H9 (cell line): Measurements from ENCODE around the gene ALOX12. TPM values are rescaled to one million over a fixed set of nuclear protein-coding genes. Genes with fewer than 3 reads are reported as not detected.

Experiments used
- DNase-seq: peaks from one replicate; pipeline ENCODE4 v3.0.0-alpha.2; 2017
- H2AFZ ChIP-seq: one replicate; pipeline ENCODE4 v1.6.1; 2013; ENCODE audit warnings: mild to moderate bottlenecking, low read length, control low read depth, moderate library complexity
- H2AK5ac ChIP-seq: 2 replicates; pipeline ENCODE4 v1.6.1; 2013; ENCODE audit warnings: low read length, control low read depth, mixed read lengths; ENCODE audit not compliant: insufficient read length
- H2BK120ac ChIP-seq: one replicate; pipeline ENCODE4 v1.6.1; 2013; ENCODE audit warnings: low read depth, mild to moderate bottlenecking, low read length, control low read depth, inconsistent platforms; ENCODE audit not compliant: poor library complexity, severe bottlenecking
- H2BK12ac ChIP-seq: 2 replicates; pipeline ENCODE4 v1.6.1; 2013; ENCODE audit warnings: low read length, control low read depth, mixed read lengths, low read depth; ENCODE audit not compliant: insufficient read length
- H2BK15ac ChIP-seq: 2 replicates; pipeline ENCODE4 v1.6.1; 2013; ENCODE audit warnings: low read depth, low read length, control low read depth
- H2BK20ac ChIP-seq: one replicate; pipeline ENCODE4 v1.6.1; 2013; ENCODE audit warnings: low read depth, mild to moderate bottlenecking, low read length, control low read depth, inconsistent platforms; ENCODE audit not compliant: poor library complexity, severe bottlenecking
- H2BK5ac ChIP-seq: 2 replicates; pipeline ENCODE4 v1.6.1; 2013; ENCODE audit warnings: low read length, control low read depth, mixed read lengths; ENCODE audit not compliant: insufficient read length
- H3K14ac ChIP-seq: 2 replicates; pipeline ENCODE4 v1.6.1; 2013; ENCODE audit warnings: low read length, control low read depth; ENCODE audit not compliant: insufficient read depth
- H3K18ac ChIP-seq: 2 replicates; pipeline ENCODE4 v1.6.1; 2013; ENCODE audit warnings: low read depth, mild to moderate bottlenecking, mixed read lengths, low read length, control low read depth; ENCODE audit not compliant: insufficient read length
- H3K23ac ChIP-seq: 2 replicates; pipeline ENCODE4 v1.6.1; 2013; ENCODE audit warnings: low read length, control low read depth, mixed read lengths, low read depth; ENCODE audit not compliant: insufficient read length
- H3K23me2 ChIP-seq: 2 replicates; pipeline ENCODE4 v1.6.1; 2013; ENCODE audit warnings: low read depth, mild to moderate bottlenecking, mixed read lengths, low read length, control low read depth; ENCODE audit not compliant: insufficient read length, poor library complexity, severe bottlenecking
- H3K27ac ChIP-seq: 2 replicates; pipeline ENCODE4 v1.5.1; 2013; ENCODE audit warnings: low read length, control low read depth, mixed read lengths, low read depth; ENCODE audit not compliant: insufficient read length
- H3K27me3 ChIP-seq: 2 replicates; pipeline ENCODE4 v1.6.1; 2013; ENCODE audit warnings: low read length, control low read depth, inconsistent platforms; ENCODE audit not compliant: insufficient read depth
- H3K4ac ChIP-seq: 2 replicates; pipeline ENCODE4 v1.6.1; 2013; ENCODE audit warnings: low read depth, mild to moderate bottlenecking, control low read depth, inconsistent platforms, low read length, moderate library complexity
- H3K4me1 ChIP-seq: 2 replicates; pipeline ENCODE4 v1.6.1; 2013; ENCODE audit warnings: low read length, control low read depth, inconsistent platforms; ENCODE audit not compliant: insufficient read depth
- H3K4me2 ChIP-seq: 2 replicates; pipeline ENCODE4 v1.6.1; 2013; ENCODE audit warnings: low read length, control low read depth, mixed read lengths; ENCODE audit not compliant: insufficient read length, insufficient read depth
- H3K56ac ChIP-seq: 2 replicates; pipeline ENCODE4 v1.6.1; 2013; ENCODE audit warnings: low read depth, mild to moderate bottlenecking, mixed read lengths, low read length, control low read depth; ENCODE audit not compliant: insufficient read length
- H3K79me1 ChIP-seq: 2 replicates; pipeline ENCODE4 v1.6.1; 2013; ENCODE audit warnings: low read depth, mild to moderate bottlenecking, moderate library complexity, low read length, control low read depth, inconsistent platforms; ENCODE audit not compliant: insufficient read depth, poor library complexity, severe bottlenecking
- H3K79me2 ChIP-seq: 2 replicates; pipeline ENCODE4 v1.6.1; 2013; ENCODE audit warnings: low read length, control low read depth, inconsistent platforms; ENCODE audit not compliant: insufficient read depth
- H3K9ac ChIP-seq: 2 replicates; pipeline ENCODE4 v1.6.1; 2013; ENCODE audit warnings: low read length, control low read depth, mixed read lengths; ENCODE audit not compliant: insufficient read length; ENCODE audit errors: extremely low read depth
- H3K9me3 ChIP-seq: one replicate; pipeline ENCODE4 v1.6.1; 2013; ENCODE audit warnings: low read depth, low read length, inconsistent platforms; ENCODE audit not compliant: control insufficient read depth
- H3T11ph ChIP-seq: one replicate; pipeline ENCODE4 v1.6.1; 2013; ENCODE audit warnings: mild to moderate bottlenecking, low read length, control low read depth, inconsistent platforms
- H4K20me1 ChIP-seq: one replicate; pipeline ENCODE4 v1.6.1; 2013; ENCODE audit not compliant: control insufficient read depth, insufficient read length, insufficient read depth
- H4K5ac ChIP-seq: 2 replicates; pipeline ENCODE4 v1.6.1; 2013; ENCODE audit warnings: low read depth, mild to moderate bottlenecking, mixed read lengths, low read length, control low read depth; ENCODE audit not compliant: insufficient read length
- H4K8ac ChIP-seq: replicated peaks from 2 replicates; pipeline ENCODE4 v1.6.1; 2013; ENCODE audit warnings: low read length, control low read depth, mixed read lengths, low read depth; ENCODE audit not compliant: insufficient read length
- H4K91ac ChIP-seq: 2 replicates; pipeline ENCODE4 v1.6.1; 2013; ENCODE audit warnings: low read depth, mild to moderate bottlenecking, moderate library complexity, mixed read lengths, low read length, control low read depth; ENCODE audit not compliant: insufficient read length
- H3K27ac Mint-ChIP-seq, 3 experiments: 2 replicates in 2 of 3; 3 replicates in 1 of 3; pipeline ENCODE4 v1.8.0; 2020 to 2021; ENCODE audit warnings: mixed read lengths in 3 of 3, mild to moderate bottlenecking in 1 of 3, moderate library complexity in 1 of 3
- H3K27me3 Mint-ChIP-seq: 2 replicates; pipeline ENCODE4 v1.8.0; 2021; ENCODE audit warnings: low read depth, mild to moderate bottlenecking, moderate library complexity, mixed read lengths
- H3K36me3 Mint-ChIP-seq, 3 experiments: 2 replicates in 2 of 3; 3 replicates in 1 of 3; pipeline ENCODE4 v1.8.0; 2020 to 2021; ENCODE audit warnings: low read depth in 3 of 3, mixed read lengths in 3 of 3; ENCODE audit not compliant: insufficient read depth in 1 of 3
- H3K4me1 Mint-ChIP-seq, 2 experiments: 2 replicates each; pipeline ENCODE4 v1.8.0; 2020; ENCODE audit warnings: mixed read lengths in 2 of 2
- H3K4me3 Mint-ChIP-seq, 2 experiments: 2 replicates in 1 of 2; 3 replicates in 1 of 2; pipeline ENCODE4 v1.8.0; 2020 to 2021; ENCODE audit warnings: mild to moderate bottlenecking in 2 of 2, mixed read lengths in 2 of 2, moderate library complexity in 1 of 2
- H3K9me3 Mint-ChIP-seq, 2 experiments: 2 replicates in 1 of 2; 3 replicates in 1 of 2; pipeline ENCODE4 v1.8.0; 2020; ENCODE audit warnings: mild to moderate bottlenecking in 2 of 2, mixed read lengths in 2 of 2, moderate library complexity in 1 of 2
- CTCF ChIP-seq: fragments of 200-600 bp; sonication (generic); conservative IDR thresholded peaks from 3 replicates; pipeline ENCODE4 v1.8.0; 2021; ENCODE audit warnings: antibody characterized with exemption, mild to moderate bottlenecking
- WGBS: extraction: QIAGEN DNeasy Blood & Tissue Kit; methylation state at CpG from one replicate; pipeline ENCODE4 v1.1.7; 2013; ENCODE audit warnings: missing lambda C conversion rate, low lambda C conversion rate, mixed read lengths; ENCODE audit not compliant: insufficient read length; ENCODE audit errors: extremely low coverage; 5-methylcytosine and 5-hydroxymethylcytosine counted together
- total RNA-seq: library from RNA; stranded (reverse); gene quantifications from 2 replicates; pipeline ENCODE4 v1.2.1, GENCODE V29; 2021

ALOX12 gene
- total RNA-seq, 1 experiment from 2014 or later = 0.81 TPM

- no peaks in the 10 kb centered on the region for H3K9me3 ChIP-seq
- H3K4me1 ChIP-seq = no peaks in the 10 kb centered on the region
- H3K36me3 Mint-ChIP-seq = no peaks in the 10 kb centered on the region
- no peak overlapping the region for H2BK120ac ChIP-seq
- no peaks in the 10 kb centered on the region for H3K9me3 Mint-ChIP-seq
- H3K23ac ChIP-seq = no peak overlapping the region
- no peak overlapping the region for H2AK5ac ChIP-seq
- H3T11ph ChIP-seq = no peak overlapping the region
- no peak overlapping the region for H2BK5ac ChIP-seq
- no peak overlapping the region for H3K4ac ChIP-seq
- no peak overlapping the region for H4K91ac ChIP-seq
- no peak overlapping the region for H2BK12ac ChIP-seq
- H3K27me3 Mint-ChIP-seq = peaks cover 77% of the 10 kb centered on the region
- no peak overlapping the region for H3K14ac ChIP-seq
- no peak overlapping the region for H3K27ac ChIP-seq
- H2BK15ac ChIP-seq = no peak overlapping the region
- TF ChIP-seq CTCF = no peak
- no CpG with 5 or more reads among the region's 6 CpGs for WGBS
- no peak overlapping the region for H3K18ac ChIP-seq
- no peak overlapping the region for H2AFZ ChIP-seq
- no peak overlapping the region for H2BK20ac ChIP-seq
- no peak overlapping the region for H3K4me3 Mint-ChIP-seq
- H3K9ac ChIP-seq = no peak overlapping the region
- H3K4me1 Mint-ChIP-seq = peaks cover 14 to 23% of the 10 kb centered on the region in 2 experiments
- no peak overlapping the region for H3K56ac ChIP-seq
- no peak overlapping the region for H4K8ac ChIP-seq
- peaks cover 25% of the 10 kb centered on the region for H3K23me2 ChIP-seq
- H3K27ac Mint-ChIP-seq = no peak overlapping the region
- no peaks in the 10 kb centered on the region for H3K79me2 ChIP-seq
- H3K4me2 ChIP-seq = no peak overlapping the region
- H3K79me1 ChIP-seq = no peaks in the 10 kb centered on the region
- no peak for DNase-seq
- no peaks in the 10 kb centered on the region for H4K20me1 ChIP-seq
- peaks cover 6% of the 10 kb centered on the region for H3K27me3 ChIP-seq
- no peak overlapping the region for H4K5ac ChIP-seq
Measured at GRCh38 chr17:7047566-7047965, 51.7 kb downstream of the ALOX12 start.
